Measurements from ENCODE around the gene SUPT4H1. TPM values are rescaled to one million over a fixed set of nuclear protein-coding genes. Genes with fewer than 3 reads are reported as not detected.

Gene SUPT4H1
- total RNA-seq, 4 donors from 2014 or later = 38.2 to 56.3 (median 44.2) TPM

GRCh38 chr17:58330997-58331814 is 20.8 kb downstream of the SUPT4H1 start:
- Histone ChIP-seq H3K27me3 (no peaks in the 10 kb centered on the region), H3K4me3 (replicated peaks in 1 of 3) (peak overlapping the region in 1 of 3 donors; percentile 15), H3K36me3 (no peaks in the 10 kb centered on the region), H3K27ac (no peak overlapping the region), H3K9me3 (no peaks in the 10 kb centered on the region), H3K4me1 (no peaks in the 10 kb centered on the region)
- no peak for TF ChIP-seq CTCF (IDR thresholded peaks at IDR 0.05)
- no peak for TF ChIP-seq POLR2A (IDR thresholded peaks at IDR 0.05)
- WGBS, 2 donors = 60 to 69% methylated on average over 22 to 23 of the region's 23 CpGs
- DNase-seq = no peak
- intact Hi-C loops (cut with DNase I) = no loop called here

GRCh38 chr17:58330538-58330996 is 21.4 kb downstream of the SUPT4H1 start:
- H3K27ac ChIP-seq = no peak overlapping the region
- no peak overlapping the region for H3K4me3 ChIP-seq (replicated peaks in 1 of 3)
- no peaks in the 10 kb centered on the region for H3K27me3 ChIP-seq
- H3K36me3 ChIP-seq = no peaks in the 10 kb centered on the region
- no peak for DNase-seq
- no peaks in the 10 kb centered on the region for H3K4me1 ChIP-seq
- intact Hi-C loops (cut with DNase I) = no loop called here
- TF ChIP-seq CTCF (IDR thresholded peaks at IDR 0.05) (no peak), POLR2A (IDR thresholded peaks at IDR 0.05) (no peak)
- WGBS, 2 donors = 80 to 85% methylated on average over 9 to 10 of the region's 10 CpGs
- no peaks in the 10 kb centered on the region for H3K9me3 ChIP-seq

- 73 to 85% methylated on average over 4 of the region's 4 CpGs for WGBS, 2 donors
- no peaks in the 10 kb centered on the region for H3K36me3 ChIP-seq
- TF ChIP-seq CTCF (IDR thresholded peaks at IDR 0.05) (no peak), POLR2A (IDR thresholded peaks at IDR 0.05) (no peak)
Measured at GRCh38 chr17:58329810-58330537, 22.0 kb downstream of the SUPT4H1 start.

GRCh38 chr17:58329035-58329809 is 22.8 kb downstream of the SUPT4H1 start:
- intact Hi-C loops (cut with DNase I) = loop anchor here (10.0 kb wide), 1 partner anchor 46 kb away; no protein-coding TSS in a partner anchor
- Histone ChIP-seq H3K4me1 (peaks cover 0 to 8% of the 10 kb centered on the region in 2 donors), H3K36me3 (no peaks in the 10 kb centered on the region), H3K27me3 (no peaks in the 10 kb centered on the region), H3K27ac (no peak overlapping the region), H3K9me3 (no peaks in the 10 kb centered on the region), H3K4me3 (replicated peaks in 1 of 3) (no peak overlapping the region)
- no peak for DNase-seq
- WGBS, 2 donors = 47% methylated on average over 16 of the region's 16 CpGs
- no peak for TF ChIP-seq POLR2A (IDR thresholded peaks at IDR 0.05)
- peak in 1 of 6 experiments; percentile 6 for TF ChIP-seq CTCF (IDR thresholded peaks at IDR 0.05)

More at GRCh38 chr17:58329810-58330537, 22.0 kb downstream of the SUPT4H1 start:
- peaks cover 0 to 4% of the 10 kb centered on the region in 2 donors for H3K4me1 ChIP-seq
- H3K27ac ChIP-seq = no peak overlapping the region
- H3K4me3 ChIP-seq (replicated peaks in 1 of 3) = no peak overlapping the region
- no peak for DNase-seq
- no peaks in the 10 kb centered on the region for H3K27me3 ChIP-seq
- no peaks in the 10 kb centered on the region for H3K9me3 ChIP-seq
- intact Hi-C loops (cut with DNase I) = loop anchor here (10.0 kb wide), 1 partner anchor 45 kb away; no protein-coding TSS in a partner anchor

Data from thyroid gland (tissue), 4 donors.